Endodermal cell (in vitro differentiated cells): ENCODE results near the gene BET1L. TPM values are rescaled to one million over a fixed set of nuclear protein-coding genes. Genes with fewer than 3 reads are reported as not detected.

ENCODE experiments used
- DNase-seq: peaks from one replicate; pipeline ENCODE4 v3.0.0-alpha.2; 2017
- H3K27ac ChIP-seq: 2 replicates; pipeline ENCODE4 v1.5.1; 2013; ENCODE audit warnings: mild to moderate bottlenecking, low read depth, low read length, moderate library complexity
- H3K27me3 ChIP-seq: 2 replicates; pipeline ENCODE4 v1.6.1; 2013; ENCODE audit warnings: mild to moderate bottlenecking, low read length, moderate library complexity; ENCODE audit not compliant: insufficient read depth, control insufficient read depth, poor library complexity, severe bottlenecking
- H3K36me3 ChIP-seq: 2 replicates; pipeline ENCODE4 v1.7.0; 2013; ENCODE audit warnings: mild to moderate bottlenecking, low read length, moderate library complexity; ENCODE audit not compliant: control insufficient read depth, insufficient read depth
- H3K4me1 ChIP-seq: one replicate; pipeline ENCODE4 v1.7.0; 2013; ENCODE audit warnings: low read length; ENCODE audit not compliant: control insufficient read depth, insufficient read depth
- H3K4me3 ChIP-seq: 2 replicates; pipeline ENCODE4 v1.5.1; 2013; ENCODE audit warnings: mild to moderate bottlenecking, low read length, moderate library complexity
- H3K9ac ChIP-seq: 2 replicates; pipeline ENCODE4 v1.6.1; 2013; ENCODE audit warnings: mild to moderate bottlenecking, low read length, moderate library complexity; ENCODE audit not compliant: poor library complexity, severe bottlenecking; ENCODE audit errors: extremely low read depth
- H3K9me3 ChIP-seq: 2 replicates; pipeline ENCODE4 v1.6.1; 2013; ENCODE audit warnings: mild to moderate bottlenecking, low read length, moderate library complexity; ENCODE audit not compliant: control insufficient read depth
- H3K27ac Mint-ChIP-seq: 2 replicates; pipeline ENCODE4 v1.8.0; 2020; ENCODE audit warnings: mixed read lengths
- H3K27me3 Mint-ChIP-seq: 2 replicates; pipeline ENCODE4 v1.8.0; 2021; ENCODE audit warnings: mild to moderate bottlenecking, mixed read lengths; ENCODE audit not compliant: insufficient read depth
- H3K36me3 Mint-ChIP-seq: 2 replicates; pipeline ENCODE4 v1.8.0; 2020; ENCODE audit warnings: low read depth, mixed read lengths
- H3K4me1 Mint-ChIP-seq: 2 replicates; pipeline ENCODE4 v1.8.0; 2020; ENCODE audit warnings: mixed read lengths
- H3K4me3 Mint-ChIP-seq: 2 replicates; pipeline ENCODE4 v1.8.0; 2020; ENCODE audit warnings: mild to moderate bottlenecking, moderate library complexity, mixed read lengths
- H3K9me3 Mint-ChIP-seq: 2 replicates; pipeline ENCODE4 v1.8.0; 2020; ENCODE audit warnings: mild to moderate bottlenecking, mixed read lengths
- WGBS, 2 experiments: methylation state at CpG; one replicate each; pipeline versions ENCODE4 v1.1.5 to v1.1.7; 2013; ENCODE audit warnings: missing lambda C conversion rate in 2 of 2, mixed read lengths in 1 of 2; ENCODE audit not compliant: insufficient coverage in 1 of 2, insufficient read length in 1 of 2; 5-methylcytosine and 5-hydroxymethylcytosine counted together
- total RNA-seq, 2 donors: library from RNA; stranded (reverse); fragmentation: NEBNext Ultra II Directional in 1 of 2; extraction: Animal tissue kit (Norgen Biotek cat#: 25700) in 1 of 2; gene quantifications; 2 replicates in 1 of 2; 3 replicates in 1 of 2; pipeline ENCODE4 v1.2.1, GENCODE V29; 2021
- TF ChIP-seq, protein P1 (sequence below): fragments of 200-600 bp; sonication (generic); conservative IDR thresholded peaks from 2 replicates; pipeline ENCODE4 v1.5.0; 2021; ENCODE audit warnings: antibody characterized with exemption, mild to moderate bottlenecking

The BET1L gene
- total RNA-seq, 2 donors from 2014 or later = 47.4 to 63.7 TPM

DNA sequence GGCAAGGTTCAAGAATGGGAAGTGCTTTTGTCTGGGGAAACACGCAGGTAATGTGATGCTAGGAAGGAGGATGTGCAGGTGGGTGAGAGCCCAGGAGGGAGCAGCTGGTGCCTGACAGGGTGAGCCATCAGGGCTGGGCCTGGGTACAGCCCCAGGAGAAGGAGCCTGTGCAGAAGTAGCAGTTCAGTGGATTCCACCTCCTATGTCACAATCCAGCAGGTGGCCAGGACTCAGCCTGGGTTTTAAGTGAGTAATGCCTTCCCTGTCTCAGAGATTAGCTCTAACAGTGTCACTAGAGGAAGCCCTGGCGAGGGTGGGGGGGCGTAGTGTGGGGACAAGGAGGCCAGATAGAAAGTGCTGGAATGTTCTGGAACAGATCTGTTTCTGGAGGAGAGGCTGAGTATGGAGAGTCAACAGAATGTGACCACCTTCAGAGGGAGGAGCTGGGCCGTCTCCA is 8.4 kb upstream of the BET1L start:
- peak; percentile 35 for DNase-seq
- WGBS, 2 experiments = 94 to 100% methylated on average over 2 to 4 of the region's 4 CpGs
- no peak overlapping the region for H3K4me3 Mint-ChIP-seq
- Histone ChIP-seq H3K4me1 (no peaks in the 10 kb centered on the region), H3K36me3 (peaks cover 55% of the 10 kb centered on the region), H3K9me3 (no peaks in the 10 kb centered on the region), H3K4me3 (no peak overlapping the region), H3K9ac (no peak overlapping the region), H3K27me3 (no peaks in the 10 kb centered on the region), H3K27ac (peak overlapping the region; percentile 29)
- H3K9me3 Mint-ChIP-seq = no peaks in the 10 kb centered on the region
- H3K4me1 Mint-ChIP-seq = no peaks in the 10 kb centered on the region
- TF ChIP-seq, protein P1, sequence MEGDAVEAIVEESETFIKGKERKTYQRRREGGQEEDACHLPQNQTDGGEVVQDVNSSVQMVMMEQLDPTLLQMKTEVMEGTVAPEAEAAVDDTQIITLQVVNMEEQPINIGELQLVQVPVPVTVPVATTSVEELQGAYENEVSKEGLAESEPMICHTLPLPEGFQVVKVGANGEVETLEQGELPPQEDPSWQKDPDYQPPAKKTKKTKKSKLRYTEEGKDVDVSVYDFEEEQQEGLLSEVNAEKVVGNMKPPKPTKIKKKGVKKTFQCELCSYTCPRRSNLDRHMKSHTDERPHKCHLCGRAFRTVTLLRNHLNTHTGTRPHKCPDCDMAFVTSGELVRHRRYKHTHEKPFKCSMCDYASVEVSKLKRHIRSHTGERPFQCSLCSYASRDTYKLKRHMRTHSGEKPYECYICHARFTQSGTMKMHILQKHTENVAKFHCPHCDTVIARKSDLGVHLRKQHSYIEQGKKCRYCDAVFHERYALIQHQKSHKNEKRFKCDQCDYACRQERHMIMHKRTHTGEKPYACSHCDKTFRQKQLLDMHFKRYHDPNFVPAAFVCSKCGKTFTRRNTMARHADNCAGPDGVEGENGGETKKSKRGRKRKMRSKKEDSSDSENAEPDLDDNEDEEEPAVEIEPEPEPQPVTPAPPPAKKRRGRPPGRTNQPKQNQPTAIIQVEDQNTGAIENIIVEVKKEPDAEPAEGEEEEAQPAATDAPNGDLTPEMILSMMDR = no peak
- H3K27ac Mint-ChIP-seq = peak overlapping the region; percentile 75
- H3K27me3 Mint-ChIP-seq = no peaks in the 10 kb centered on the region
- peaks cover 53% of the 10 kb centered on the region for H3K36me3 Mint-ChIP-seq

DNA sequence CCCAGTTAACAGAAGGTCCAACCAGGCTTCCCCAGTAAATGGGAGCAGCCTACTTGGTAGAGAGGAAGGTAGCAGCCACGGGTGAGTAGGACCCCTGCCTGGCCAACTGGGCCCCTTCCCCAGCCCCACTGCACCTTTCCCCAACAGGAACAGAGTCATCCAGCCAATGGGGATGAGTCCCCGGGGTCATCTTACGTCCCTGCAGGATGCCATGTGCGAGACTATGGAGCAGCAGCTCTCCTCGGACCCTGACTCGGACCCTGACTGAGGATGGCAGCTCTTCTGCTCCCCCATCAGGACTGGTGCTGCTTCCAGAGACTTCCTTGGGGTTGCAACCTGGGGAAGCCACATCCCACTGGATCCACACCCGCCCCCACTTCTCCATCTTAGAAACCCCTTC is 6.9 kb upstream of the BET1L start:
- Histone ChIP-seq H3K36me3 (peaks cover 68% of the 10 kb centered on the region), H3K4me3 (no peak overlapping the region), H3K9ac (no peak overlapping the region), H3K4me1 (peaks cover 14% of the 10 kb centered on the region), H3K9me3 (no peaks in the 10 kb centered on the region), H3K27me3 (no peaks in the 10 kb centered on the region), H3K27ac (no peak overlapping the region)
- peak; percentile 35 for DNase-seq
- no peak overlapping the region for H3K4me3 Mint-ChIP-seq
- peaks cover 59% of the 10 kb centered on the region for H3K36me3 Mint-ChIP-seq
- 94 to 96% methylated on average over 6 to 7 of the region's 7 CpGs for WGBS, 2 experiments
- peaks cover 10% of the 10 kb centered on the region for H3K4me1 Mint-ChIP-seq
- TF ChIP-seq, protein P1 = no peak
- no peaks in the 10 kb centered on the region for H3K9me3 Mint-ChIP-seq
- H3K27me3 Mint-ChIP-seq = no peaks in the 10 kb centered on the region
- H3K27ac Mint-ChIP-seq = no peak overlapping the region

DNA sequence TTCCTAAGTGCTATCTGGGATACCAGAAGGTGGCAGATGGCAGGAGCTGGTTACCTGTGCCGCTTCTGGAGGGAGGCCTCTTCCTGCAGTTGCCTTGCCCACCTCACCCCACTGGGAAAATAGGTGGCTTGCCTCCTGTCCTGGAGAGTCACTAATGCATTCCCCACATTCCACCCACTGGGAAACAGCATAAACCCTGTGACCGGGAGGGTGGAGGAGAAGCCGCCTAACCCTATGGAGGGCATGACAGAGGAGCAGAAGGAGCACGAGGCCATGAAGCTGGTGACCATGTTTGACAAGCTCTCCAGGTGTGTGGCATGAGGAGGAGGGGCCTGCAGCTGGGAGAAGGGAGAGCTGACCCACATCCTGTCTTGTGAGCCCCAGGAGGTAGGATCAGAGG is 5.9 kb upstream of the BET1L start:
- peaks cover 12% of the 10 kb centered on the region for H3K4me1 Mint-ChIP-seq
- DNase-seq = no peak
- no peaks in the 10 kb centered on the region for H3K27me3 Mint-ChIP-seq
- no peaks in the 10 kb centered on the region for H3K9me3 Mint-ChIP-seq
- H3K27ac Mint-ChIP-seq = no peak overlapping the region
- 81 to 97% methylated on average over 3 to 4 of the region's 4 CpGs for WGBS, 2 experiments
- peaks cover 68% of the 10 kb centered on the region for H3K36me3 ChIP-seq
- peaks cover 14% of the 10 kb centered on the region for H3K4me1 ChIP-seq
- H3K4me3 ChIP-seq = no peak overlapping the region
- TF ChIP-seq, protein P1 = no peak
- no peak overlapping the region for H3K27ac ChIP-seq
- H3K4me3 Mint-ChIP-seq = no peak overlapping the region
- H3K27me3 ChIP-seq = no peaks in the 10 kb centered on the region
- no peaks in the 10 kb centered on the region for H3K9me3 ChIP-seq
- H3K36me3 Mint-ChIP-seq = peaks cover 54% of the 10 kb centered on the region
- no peak overlapping the region for H3K9ac ChIP-seq
